HG02840 (cell line): ENCODE measurements around the gene CANT1.
A peak's percentile ranks its signal among the peaks of the same experiment; 100 is the strongest.

Experiments
- ATAC-seq: cut with Tn5 transposase; IDR thresholded peaks from one replicate; pipeline ENCODE4 v1.9.1; 2021; ENCODE audit warnings: mild to moderate bottlenecking, moderate library complexity, moderate number of reproducible peaks; ENCODE audit not compliant: unreplicated experiment, low FRiP score

The CANT1 gene

DNA sequence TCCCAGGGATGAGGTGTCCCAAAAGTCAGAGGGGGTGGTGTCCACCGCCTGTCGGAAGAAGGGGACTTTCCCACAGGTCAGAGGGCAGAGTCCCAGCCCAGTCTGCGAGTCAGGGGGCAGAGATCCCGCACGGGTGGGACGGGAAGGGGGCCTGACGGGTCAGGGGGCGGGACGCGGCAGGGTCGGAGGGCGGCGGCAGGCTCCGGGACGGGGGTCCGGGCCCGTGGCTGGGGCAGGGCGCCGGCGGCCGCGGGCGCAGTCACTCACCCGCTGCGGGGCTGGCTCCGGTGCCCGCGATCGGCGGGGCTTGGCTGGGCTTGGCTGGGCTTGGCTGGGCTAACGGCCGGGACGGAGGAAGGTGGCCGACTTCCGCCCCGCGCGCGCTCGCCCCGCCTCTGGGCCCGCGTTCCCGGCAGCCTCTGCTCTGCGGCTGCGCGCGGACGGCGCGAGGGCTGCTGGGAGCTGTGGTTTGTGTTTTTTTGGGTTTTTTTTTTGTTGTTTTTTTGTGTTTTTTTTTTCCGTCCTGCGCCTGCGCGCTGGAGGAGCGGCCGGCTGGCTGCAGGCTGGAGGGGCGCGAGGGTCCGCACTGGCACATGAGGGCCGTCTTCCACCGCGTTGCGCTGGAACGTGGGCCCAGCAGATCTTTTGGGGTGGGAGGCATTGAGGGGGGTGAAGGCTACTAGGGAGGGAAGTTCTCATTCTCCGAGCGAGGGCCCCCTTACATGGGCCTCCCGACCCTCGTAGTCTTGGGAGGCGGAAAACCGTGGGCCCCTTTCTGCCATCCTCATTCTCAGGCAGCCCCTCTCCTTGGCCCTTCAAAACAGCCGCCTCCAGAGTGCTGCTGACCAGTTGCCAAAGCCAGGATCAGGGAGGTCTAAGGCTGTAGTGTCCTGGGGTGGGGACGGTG lies at the start of gene CANT1:
Gene CANT1 (minus strand): TSS at position 368 of the 907 bp plus-strand sequence. CDS start 12,142 bp downstream, outside the sequence.
- ATAC-seq: peak; percentile 93

DNA sequence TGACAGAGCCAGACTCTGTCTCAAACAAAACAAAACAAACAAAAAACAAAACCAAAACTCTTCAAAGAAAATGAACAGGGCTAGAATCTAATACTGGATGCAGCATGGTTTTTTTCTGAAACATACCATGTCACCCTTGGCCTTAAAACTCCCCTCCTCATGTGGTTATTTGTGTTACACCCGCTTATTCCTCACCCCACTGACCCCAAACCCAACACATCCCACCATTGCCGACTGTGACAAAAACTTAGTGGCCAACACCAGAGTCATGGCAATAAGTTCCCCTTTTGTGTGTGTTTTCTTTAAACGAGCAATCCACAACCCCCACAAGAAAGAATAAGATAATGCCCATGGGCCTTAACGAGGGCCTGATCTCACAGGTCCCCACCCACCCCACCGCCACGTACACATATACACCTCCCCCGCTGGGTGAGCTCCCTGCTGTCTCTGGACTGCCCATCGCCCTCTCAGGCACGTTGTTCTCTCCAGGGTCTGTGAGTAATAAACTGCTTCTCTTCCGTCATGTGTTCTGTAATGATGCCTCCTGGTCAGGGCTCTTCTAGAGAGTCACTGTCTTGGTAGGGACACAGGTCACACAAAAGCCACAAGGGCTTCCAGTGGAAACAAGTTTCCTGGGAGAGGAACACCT lies 48.3 kb upstream of the CANT1 start:
- ATAC-seq: no peak

DNA sequence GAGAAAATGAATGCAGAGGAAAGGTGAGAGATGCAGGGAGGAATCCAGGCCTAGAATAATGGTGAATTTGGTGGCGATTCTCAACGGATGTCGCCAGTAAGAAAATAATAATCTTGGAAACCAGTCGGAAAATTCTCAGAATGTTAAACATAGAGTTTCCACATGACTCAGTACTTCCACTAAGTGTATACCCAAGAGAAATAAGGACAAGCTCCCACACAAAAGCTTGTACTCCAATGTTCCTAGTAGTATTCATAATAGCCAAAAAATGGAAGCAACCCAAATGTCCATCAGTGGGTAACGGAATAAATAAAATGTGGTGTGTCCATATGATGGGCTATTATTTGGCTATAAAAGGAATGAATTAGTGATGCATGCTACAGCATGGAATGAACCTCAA lies 45.6 kb upstream of the CANT1 start:
- ATAC-seq: no peak

DNA sequence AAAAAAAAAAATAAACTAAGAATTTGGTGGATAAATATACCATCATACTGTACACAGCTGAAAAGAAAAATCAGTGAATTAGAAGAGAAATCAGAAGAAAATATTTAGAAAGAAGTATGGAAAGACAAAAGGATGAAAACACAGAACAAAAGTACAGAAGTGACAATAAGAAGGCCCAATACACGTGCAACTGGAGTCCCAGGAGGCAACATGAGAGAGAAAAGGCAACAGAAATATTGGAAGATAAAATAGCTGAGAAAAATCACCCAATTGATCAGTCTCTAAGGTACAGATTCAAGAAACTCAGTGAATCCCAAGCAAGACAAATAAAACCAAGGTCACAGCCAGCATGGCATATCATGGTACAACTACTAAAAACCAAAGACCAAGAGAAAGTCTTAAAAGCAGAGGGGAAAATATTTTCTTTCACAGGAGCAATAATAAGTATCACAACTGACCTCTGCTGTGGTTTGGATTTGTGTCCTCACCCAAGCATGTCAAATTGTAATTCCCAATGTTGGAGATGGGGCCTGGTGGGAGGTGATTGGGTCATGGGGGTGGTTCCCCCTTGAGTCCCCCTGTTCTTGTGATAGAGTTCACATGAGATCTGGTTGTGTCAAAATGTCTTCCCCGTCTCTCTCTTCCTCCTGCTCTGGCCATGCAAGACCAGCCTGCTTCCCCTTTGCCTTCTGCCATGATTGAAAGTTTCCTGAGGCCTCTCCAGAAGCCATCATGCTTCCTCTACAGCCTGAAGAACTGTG lies 44.8 kb upstream of the CANT1 start:
- no peak for ATAC-seq

DNA sequence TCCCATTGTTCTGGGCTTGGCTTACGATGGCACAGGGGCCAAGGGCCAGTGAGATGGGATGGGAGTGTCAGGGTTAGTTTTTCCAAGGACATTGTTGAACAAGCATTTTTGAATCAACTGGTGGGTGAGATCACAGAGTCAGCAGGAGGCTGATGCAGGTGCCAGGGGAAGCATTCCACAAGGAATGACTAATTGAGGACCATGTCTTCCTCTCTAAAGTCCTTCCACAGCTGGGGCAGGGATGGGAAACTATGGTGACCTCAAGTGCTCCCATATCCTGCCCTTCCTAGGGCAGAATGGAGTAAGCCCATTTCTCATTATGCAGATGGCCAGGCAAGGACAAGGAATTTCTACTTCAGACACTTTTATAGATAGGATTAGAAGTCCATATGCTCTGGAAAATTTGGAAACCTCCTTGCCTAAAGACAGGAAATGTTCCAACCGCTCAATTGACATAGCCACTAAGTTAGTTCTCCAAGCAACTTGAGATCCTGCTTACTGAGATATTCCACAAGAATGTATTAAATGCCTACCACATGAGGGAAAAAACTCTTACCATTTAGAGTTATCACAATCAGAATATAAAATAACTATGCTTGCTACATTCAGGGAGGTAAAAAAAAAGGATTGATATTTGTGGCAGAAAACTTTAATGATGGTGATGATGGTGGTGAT lies 43.8 kb upstream of the CANT1 start:
- ATAC-seq: no peak

DNA sequence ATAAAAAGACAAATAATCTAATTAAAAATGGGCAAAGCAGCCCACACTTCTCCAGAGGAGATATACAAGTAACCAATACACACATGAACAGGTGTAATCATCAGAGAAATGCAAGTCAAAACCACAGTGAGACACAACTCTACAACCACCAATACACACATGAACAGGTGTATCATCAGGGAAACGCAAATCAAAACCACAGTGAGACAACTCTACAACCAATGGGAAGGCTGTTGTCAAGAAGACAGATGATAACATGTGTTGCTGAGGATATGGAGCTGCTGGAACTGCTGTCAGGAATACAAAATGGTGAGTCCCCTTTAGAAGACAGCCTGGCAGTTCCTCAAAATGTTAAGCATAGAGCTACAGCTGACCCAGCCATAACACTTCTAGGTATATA lies 42.6 kb upstream of the CANT1 start:
- ATAC-seq: no peak

DNA sequence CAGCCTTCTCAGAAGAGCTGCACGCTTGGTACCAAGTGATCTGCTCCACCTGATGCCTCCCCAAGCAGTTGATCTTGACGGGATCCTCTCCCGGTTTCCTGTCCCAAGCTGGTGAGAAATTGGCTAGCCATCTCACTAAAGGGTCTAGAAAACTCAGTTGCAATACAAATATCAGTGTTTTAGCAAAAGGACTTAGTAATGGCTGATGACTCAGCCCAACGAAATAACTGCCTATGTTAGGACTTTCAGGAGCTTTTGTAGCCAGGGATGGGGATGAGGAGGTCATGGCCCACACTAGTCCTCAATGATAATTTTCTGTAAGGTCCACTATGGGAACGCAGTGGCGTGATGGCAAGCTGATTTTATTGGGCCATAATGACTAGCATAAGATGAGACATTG lies 41.7 kb upstream of the CANT1 start:
- ATAC-seq: no peak

DNA sequence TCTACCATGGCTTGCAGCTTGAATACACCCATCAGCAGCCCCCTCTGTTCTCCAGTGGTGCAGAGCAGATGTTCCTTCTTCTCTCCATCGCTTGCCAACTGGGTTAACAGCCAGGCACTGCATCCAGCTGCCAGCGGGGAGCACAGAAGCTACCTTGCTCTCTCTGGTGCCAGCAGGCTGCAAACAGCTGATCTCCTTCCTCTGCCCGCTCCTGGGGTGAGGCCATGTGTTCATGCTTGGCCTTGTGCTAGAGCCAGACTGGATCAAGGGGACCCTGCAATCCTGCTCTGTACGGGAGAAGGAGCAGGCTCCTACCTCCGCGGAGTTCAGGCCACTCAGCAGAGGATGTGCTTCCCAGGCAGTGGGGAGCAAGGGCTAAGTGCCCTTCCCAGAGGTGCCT lies 41.0 kb upstream of the CANT1 start:
- ATAC-seq: no peak

DNA sequence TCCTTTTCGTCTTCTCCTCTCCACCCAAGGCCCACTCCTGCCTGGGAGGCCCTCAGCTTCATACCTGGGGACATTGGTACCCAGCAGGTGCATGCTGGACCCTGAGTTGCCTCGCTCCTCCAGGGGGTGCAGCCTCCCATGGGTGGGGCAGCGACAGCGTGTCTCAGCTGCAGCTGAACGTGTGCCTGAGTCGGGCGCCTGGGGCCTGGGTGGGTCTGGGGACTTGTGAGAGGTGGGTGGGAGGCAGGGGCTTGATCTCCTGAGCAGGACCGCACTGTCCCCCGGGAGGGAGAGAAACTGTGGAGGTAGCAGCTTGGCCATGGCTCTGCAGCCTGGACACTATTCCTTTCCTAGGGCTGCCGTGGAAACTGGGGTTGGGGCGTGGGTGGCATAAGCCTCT lies 40.3 kb upstream of the CANT1 start:
- ATAC-seq: no peak

DNA sequence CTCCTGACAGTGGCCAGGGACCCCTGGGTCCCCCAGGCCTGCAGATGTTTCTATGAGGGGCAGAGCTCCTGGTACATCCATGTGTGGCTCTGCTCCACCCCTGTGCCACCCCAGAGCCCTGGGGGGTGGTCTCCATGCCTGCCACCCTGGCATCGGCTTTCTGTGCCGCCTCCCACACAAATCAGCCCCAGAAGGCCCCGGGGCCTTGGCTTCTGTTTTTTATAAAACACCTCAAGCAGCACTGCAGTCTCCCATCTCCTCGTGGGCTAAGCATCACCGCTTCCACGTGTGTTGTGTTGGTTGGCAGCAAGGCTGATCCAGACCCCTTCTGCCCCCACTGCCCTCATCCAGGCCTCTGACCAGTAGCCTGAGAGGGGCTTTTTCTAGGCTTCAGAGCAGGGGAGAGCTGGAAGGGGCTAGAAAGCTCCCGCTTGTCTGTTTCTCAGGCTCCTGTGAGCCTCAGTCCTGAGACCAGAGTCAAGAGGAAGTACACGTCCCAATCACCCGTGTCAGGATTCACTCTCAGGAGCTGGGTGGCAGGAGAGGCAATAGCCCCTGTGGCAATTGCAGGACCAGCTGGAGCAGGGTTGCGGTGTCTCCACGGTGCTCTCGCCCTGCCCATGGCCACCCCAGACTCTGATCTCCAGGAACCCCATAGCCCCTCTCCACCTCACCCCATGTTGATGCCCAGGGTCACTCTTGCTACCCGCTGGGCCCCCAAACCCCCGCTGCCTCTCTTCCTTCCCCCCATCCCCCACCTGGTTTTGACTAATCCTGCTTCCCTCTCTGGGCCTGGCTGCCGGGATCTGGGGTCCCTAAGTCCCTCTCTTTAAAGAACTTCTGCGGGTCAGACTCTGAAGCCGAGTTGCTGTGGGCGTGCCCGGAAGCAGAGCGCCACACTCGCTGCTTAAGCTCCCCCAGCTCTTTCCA lies 39.5 kb upstream of the CANT1 start:
- no peak for ATAC-seq

DNA sequence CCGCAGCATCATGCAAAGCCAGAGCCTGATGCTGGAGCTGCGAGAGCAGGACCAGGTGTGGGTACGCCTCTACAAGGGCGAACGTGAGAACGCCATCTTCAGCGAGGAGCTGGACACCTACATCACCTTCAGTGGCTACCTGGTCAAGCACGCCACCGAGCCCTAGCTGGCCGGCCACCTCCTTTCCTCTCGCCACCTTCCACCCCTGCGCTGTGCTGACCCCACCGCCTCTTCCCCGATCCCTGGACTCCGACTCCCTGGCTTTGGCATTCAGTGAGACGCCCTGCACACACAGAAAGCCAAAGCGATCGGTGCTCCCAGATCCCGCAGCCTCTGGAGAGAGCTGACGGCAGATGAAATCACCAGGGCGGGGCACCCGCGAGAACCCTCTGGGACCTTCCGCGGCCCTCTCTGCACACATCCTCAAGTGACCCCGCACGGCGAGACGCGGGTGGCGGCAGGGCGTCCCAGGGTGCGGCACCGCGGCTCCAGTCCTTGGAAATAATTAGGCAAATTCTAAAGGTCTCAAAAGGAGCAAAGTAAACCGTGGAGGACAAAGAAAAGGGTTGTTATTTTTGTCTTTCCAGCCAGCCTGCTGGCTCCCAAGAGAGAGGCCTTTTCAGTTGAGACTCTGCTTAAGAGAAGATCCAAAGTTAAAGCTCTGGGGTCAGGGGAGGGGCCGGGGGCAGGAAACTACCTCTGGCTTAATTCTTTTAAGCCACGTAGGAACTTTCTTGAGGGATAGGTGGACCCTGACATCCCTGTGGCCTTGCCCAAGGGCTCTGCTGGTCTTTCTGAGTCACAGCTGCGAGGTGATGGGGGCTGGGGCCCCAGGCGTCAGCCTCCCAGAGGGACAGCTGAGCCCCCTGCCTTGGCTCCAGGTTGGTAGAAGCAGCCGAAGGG lies 38.6 kb upstream of the CANT1 start:
- ATAC-seq: no peak

DNA sequence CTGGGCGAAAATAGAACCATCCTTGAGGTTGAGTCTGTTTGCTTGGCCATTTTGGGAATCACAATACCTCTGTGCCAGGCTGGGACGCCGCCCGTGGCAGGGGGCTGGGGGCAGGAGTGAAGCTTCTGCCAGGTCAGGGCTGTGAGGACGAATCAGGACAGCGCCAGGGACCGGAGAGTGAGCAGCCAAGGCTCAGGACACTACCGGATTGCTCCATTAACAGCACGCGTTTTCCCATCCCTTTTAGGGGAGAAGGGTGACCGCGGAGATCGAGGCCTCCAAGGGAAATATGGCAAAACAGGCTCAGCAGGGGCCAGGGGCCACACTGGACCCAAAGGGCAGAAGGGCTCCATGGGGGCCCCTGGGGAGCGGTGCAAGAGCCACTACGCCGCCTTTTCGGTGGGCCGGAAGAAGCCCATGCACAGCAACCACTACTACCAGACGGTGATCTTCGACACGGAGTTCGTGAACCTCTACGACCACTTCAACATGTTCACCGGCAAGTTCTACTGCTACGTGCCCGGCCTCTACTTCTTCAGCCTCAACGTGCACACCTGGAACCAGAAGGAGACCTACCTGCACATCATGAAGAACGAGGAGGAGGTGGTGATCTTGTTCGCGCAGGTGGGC lies 37.8 kb upstream of the CANT1 start:
- no peak for ATAC-seq

DNA sequence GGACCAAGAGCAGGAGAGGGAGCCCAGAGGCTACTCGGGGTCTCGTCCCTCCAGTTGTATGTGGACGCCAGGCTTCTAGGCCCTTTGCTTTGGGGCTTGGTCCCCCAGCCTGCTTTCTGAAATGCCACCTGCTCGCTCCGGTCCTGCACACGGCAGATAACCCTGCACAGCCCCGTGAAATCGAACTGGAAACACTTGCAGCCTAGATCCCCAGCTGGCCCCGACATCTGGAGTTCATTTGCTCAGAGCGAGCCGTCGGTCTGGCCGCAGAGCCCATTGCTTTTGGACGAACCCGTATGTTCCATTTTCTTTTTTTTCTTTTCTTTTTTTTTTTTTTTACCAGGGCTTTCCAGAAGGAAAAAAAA lies 37.3 kb upstream of the CANT1 start:
- no peak for ATAC-seq

DNA sequence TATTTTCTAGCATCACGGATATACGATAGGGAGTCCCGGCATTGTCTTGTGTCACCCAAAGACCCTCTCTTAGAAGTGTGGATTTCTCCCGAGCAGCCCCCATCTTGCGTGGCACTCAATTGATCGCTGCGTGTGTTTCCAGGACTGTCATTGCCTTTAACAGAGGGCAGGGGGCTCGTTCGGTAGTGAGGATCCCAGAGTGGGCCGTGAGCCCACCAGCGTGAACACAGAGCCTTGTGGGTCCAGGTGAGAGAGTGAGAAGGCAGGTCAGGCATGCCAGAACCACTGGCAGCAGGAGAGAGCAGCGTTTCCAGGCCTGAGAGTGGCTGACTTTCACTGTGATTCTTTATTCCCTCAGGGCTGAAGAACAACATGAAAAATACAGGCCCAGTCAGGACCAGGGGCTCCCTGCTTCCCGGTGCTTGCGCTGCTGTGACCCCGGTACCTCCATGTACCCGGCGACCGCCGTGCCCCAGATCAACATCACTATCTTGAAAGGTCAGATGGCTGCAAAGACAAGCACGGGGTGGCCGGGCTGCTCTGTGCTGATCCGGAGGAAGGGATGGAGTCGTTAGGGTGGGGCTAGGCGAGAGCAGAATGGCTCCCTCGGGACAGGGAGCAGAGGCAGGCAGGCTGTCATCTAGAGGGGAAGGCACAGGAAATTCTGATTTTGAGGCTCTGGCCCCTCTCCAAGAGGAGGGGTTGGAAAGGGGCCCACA lies 36.8 kb upstream of the CANT1 start:
- ATAC-seq: no peak

DNA sequence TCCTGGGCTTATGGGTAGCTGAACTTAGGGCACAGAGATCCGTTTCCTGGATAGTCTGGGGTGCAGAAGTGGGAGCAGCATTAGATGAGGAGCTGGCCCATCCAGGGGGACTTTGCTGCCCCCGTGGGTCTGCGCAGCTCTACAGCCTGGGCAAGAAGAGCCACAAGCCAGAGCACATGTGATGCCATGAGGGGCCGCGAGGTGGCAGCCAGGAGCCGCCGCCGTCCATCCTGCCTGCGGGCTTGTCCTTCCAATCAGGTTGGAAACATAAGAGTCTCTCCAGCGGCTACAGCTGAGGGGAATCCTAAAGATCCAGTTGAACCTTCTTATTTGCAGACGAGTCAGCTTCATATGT lies 36.3 kb upstream of the CANT1 start:
- no peak for ATAC-seq

DNA sequence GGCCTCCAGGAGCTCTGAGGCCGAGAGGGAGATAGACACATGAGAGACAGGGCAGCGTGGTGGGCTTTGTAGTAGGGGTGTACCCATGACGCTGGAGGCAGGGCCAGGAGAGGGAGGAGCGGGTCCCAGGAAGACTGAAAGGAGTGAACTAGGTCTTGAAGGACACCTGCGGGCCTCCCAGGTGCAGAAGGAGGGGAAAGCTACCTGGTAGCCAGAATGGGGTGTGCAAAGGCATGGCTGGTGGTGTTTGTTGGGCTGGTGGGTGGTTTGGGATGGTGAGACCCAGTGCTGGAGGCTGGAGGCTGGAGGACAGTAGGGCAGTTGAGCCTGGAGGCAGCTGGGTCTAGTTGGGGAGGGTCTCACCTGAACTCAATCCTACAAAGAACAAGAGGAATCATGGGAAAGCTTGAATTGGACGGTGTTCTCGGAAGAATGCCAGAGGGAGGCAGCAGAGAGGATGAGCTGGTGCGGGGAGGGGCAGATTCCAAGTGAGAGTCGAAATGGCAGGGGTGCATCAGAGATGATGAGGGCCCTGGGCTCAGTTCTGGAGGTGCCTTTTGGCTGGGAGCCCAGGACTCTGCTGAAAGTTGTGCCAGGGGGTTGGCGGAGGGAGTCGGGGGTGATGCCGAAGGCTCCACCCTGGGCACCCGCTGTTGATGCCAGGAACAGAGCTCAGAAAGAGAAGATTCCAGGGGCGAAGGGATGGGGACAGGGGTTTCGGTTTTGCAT lies 35.6 kb upstream of the CANT1 start:
- ATAC-seq: no peak

DNA sequence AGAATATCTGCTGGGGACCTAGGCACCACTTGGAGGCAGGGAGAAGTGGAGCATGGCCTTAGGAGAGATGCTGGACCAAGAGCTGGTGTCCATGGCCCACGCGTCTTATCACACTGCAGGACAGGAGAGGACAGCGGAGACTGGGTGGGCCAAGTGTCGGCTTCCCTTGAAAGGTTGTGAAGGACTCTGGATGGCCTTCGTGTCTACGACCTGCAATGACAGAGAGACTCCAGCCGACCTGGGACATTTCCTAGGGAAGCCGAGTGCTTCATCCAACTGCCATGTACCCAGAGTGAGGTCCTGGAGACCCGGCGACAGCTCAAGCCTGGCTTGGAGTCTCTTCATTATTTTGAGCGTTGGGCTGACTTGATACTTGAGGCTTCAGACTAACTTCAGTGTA lies 34.9 kb upstream of the CANT1 start:
- no peak for ATAC-seq
